T-helper 1 cell treated with Interleukin-12 subunit alpha and Interleukin-12 subunit beta and Interleukin-4 antibody, amounts not matched to agents 30 μg/mL and 1 μg/mL, for 36 hours (primary cell): ENCODE data around the gene RAX2.

Source experiments
- H3K27ac Mint-ChIP-seq: one replicate; pipeline ENCODE4 v1.8.0; 2021; ENCODE audit warnings: mild to moderate bottlenecking, mixed read lengths
- H3K27me3 Mint-ChIP-seq: one replicate; pipeline ENCODE4 v1.8.0; 2021; ENCODE audit warnings: low read depth, mixed read lengths
- H3K36me3 Mint-ChIP-seq: one replicate; pipeline ENCODE4 v1.8.0; 2021; ENCODE audit warnings: low read depth, mixed read lengths
- H3K4me1 Mint-ChIP-seq: one replicate; pipeline ENCODE4 v1.8.0; 2021; ENCODE audit warnings: low read depth, mixed read lengths
- H3K4me3 Mint-ChIP-seq: one replicate; pipeline ENCODE4 v1.8.0; 2021; ENCODE audit warnings: mild to moderate bottlenecking, moderate library complexity, mixed read lengths
- H3K9me3 Mint-ChIP-seq: one replicate; pipeline ENCODE4 v1.8.0; 2021; ENCODE audit warnings: mixed read lengths

RAX2 gene

GRCh38 chr19:3807574-3808354 lies 35.7 kb upstream of the RAX2 start:
- Mint-ChIP-seq H3K4me1 (peaks cover 7% of the 10 kb centered on the region), H3K4me3 (no peak overlapping the region), H3K27ac (no peak overlapping the region), H3K36me3 (peaks cover 2% of the 10 kb centered on the region), H3K27me3 (no peaks in the 10 kb centered on the region), H3K9me3 (peaks cover 4% of the 10 kb centered on the region)

- Mint-ChIP-seq H3K27me3 (no peaks in the 10 kb centered on the region), H3K9me3 (peaks cover 4% of the 10 kb centered on the region), H3K4me1 (peaks cover under 1% of the 10 kb centered on the region), H3K36me3 (no peaks in the 10 kb centered on the region), H3K27ac (no peak overlapping the region), H3K4me3 (no peak overlapping the region)
Measured at GRCh38 chr19:3807131-3807480, 35.1 kb upstream of the RAX2 start.

- Mint-ChIP-seq H3K4me3 (no peak overlapping the region), H3K4me1 (peaks cover 2% of the 10 kb centered on the region), H3K36me3 (no peaks in the 10 kb centered on the region), H3K9me3 (peaks cover 4% of the 10 kb centered on the region), H3K27me3 (no peaks in the 10 kb centered on the region), H3K27ac (no peak overlapping the region)
Measured at GRCh38 chr19:3805859-3806258, 33.8 kb upstream of the RAX2 start.

GRCh38 chr19:3804429-3804828 lies 32.4 kb upstream of the RAX2 start:
- Mint-ChIP-seq H3K4me1 (peaks cover 4% of the 10 kb centered on the region), H3K36me3 (no peaks in the 10 kb centered on the region), H3K27ac (no peak overlapping the region), H3K27me3 (peaks cover 4% of the 10 kb centered on the region), H3K9me3 (peaks cover 4% of the 10 kb centered on the region), H3K4me3 (no peak overlapping the region)

GRCh38 chr19:3803986-3804385 lies 32.0 kb upstream of the RAX2 start:
- H3K36me3 Mint-ChIP-seq, result no peaks in the 10 kb centered on the region
- peaks cover 4% of the 10 kb centered on the region for H3K9me3 Mint-ChIP-seq
- H3K4me3 Mint-ChIP-seq, result no peak overlapping the region
- H3K4me1 Mint-ChIP-seq, result peaks cover 7% of the 10 kb centered on the region
- no peak overlapping the region for H3K27ac Mint-ChIP-seq
- peaks cover 4% of the 10 kb centered on the region for H3K27me3 Mint-ChIP-seq

- no peak overlapping the region for H3K4me3 Mint-ChIP-seq
- H3K9me3 Mint-ChIP-seq, result peaks cover 4% of the 10 kb centered on the region
Measured at GRCh38 chr19:3803114-3803888, 31.3 kb upstream of the RAX2 start.

GRCh38 chr19:3801412-3802096 lies 29.5 kb upstream of the RAX2 start:
- Mint-ChIP-seq H3K4me3 (peak overlapping the region; percentile 36), H3K27me3 (peaks cover 4% of the 10 kb centered on the region), H3K9me3 (peaks cover 9% of the 10 kb centered on the region), H3K4me1 (peaks cover 10% of the 10 kb centered on the region), H3K27ac (peak overlapping the region; percentile 27), H3K36me3 (peaks cover 7% of the 10 kb centered on the region)

More at GRCh38 chr19:3803114-3803888, 31.3 kb upstream of the RAX2 start:
- peaks cover 7% of the 10 kb centered on the region for H3K4me1 Mint-ChIP-seq
- H3K36me3 Mint-ChIP-seq, result no peaks in the 10 kb centered on the region
- no peak overlapping the region for H3K27ac Mint-ChIP-seq
- H3K27me3 Mint-ChIP-seq, result peaks cover 4% of the 10 kb centered on the region

GRCh38 chr19:3800996-3801395 lies 29.0 kb upstream of the RAX2 start:
- Mint-ChIP-seq H3K27ac (no peak overlapping the region), H3K4me3 (peak overlapping the region; percentile 36), H3K27me3 (peaks cover 4% of the 10 kb centered on the region), H3K9me3 (peaks cover 14% of the 10 kb centered on the region), H3K36me3 (peaks cover 9% of the 10 kb centered on the region), H3K4me1 (peaks cover 10% of the 10 kb centered on the region)

GRCh38 chr19:3798137-3798536 lies 26.1 kb upstream of the RAX2 start:
- Mint-ChIP-seq H3K4me1 (peaks cover 10% of the 10 kb centered on the region), H3K27me3 (peaks cover 4% of the 10 kb centered on the region), H3K9me3 (peaks cover 17% of the 10 kb centered on the region), H3K4me3 (peak overlapping the region; percentile 58), H3K27ac (peak overlapping the region; percentile 75), H3K36me3 (peaks cover 9% of the 10 kb centered on the region)

GRCh38 chr19:3796358-3796757 lies 24.3 kb upstream of the RAX2 start:
- no peak overlapping the region for H3K4me3 Mint-ChIP-seq
- peaks cover 9% of the 10 kb centered on the region for H3K36me3 Mint-ChIP-seq
- peaks cover 10% of the 10 kb centered on the region for H3K4me1 Mint-ChIP-seq
- no peak overlapping the region for H3K27ac Mint-ChIP-seq
- peaks cover 4% of the 10 kb centered on the region for H3K27me3 Mint-ChIP-seq
- peaks cover 20% of the 10 kb centered on the region for H3K9me3 Mint-ChIP-seq

GRCh38 chr19:3793799-3794198 lies 21.8 kb upstream of the RAX2 start:
- Mint-ChIP-seq H3K36me3 (peaks cover 9% of the 10 kb centered on the region), H3K4me3 (no peak overlapping the region), H3K9me3 (peaks cover 20% of the 10 kb centered on the region), H3K27ac (no peak overlapping the region), H3K27me3 (peaks cover 16% of the 10 kb centered on the region), H3K4me1 (peaks cover 6% of the 10 kb centered on the region)

- Mint-ChIP-seq H3K27ac (no peak overlapping the region), H3K9me3 (peaks cover 16% of the 10 kb centered on the region), H3K4me3 (no peak overlapping the region), H3K4me1 (peaks cover 2% of the 10 kb centered on the region), H3K36me3 (peaks cover 6% of the 10 kb centered on the region), H3K27me3 (peaks cover 21% of the 10 kb centered on the region)
Measured at GRCh38 chr19:3792114-3792513, 20.1 kb upstream of the RAX2 start.

GRCh38 chr19:3790941-3791340 lies 18.9 kb upstream of the RAX2 start:
- Mint-ChIP-seq H3K27ac (no peak overlapping the region), H3K36me3 (no peaks in the 10 kb centered on the region), H3K4me1 (peaks cover 2% of the 10 kb centered on the region), H3K9me3 (peaks cover 7% of the 10 kb centered on the region), H3K27me3 (peaks cover 26% of the 10 kb centered on the region), H3K4me3 (no peak overlapping the region)

GRCh38 chr19:3790209-3790734 lies 18.2 kb upstream of the RAX2 start:
- Mint-ChIP-seq H3K36me3 (no peaks in the 10 kb centered on the region), H3K4me3 (no peak overlapping the region), H3K27me3 (peaks cover 26% of the 10 kb centered on the region), H3K4me1 (peaks cover 2% of the 10 kb centered on the region), H3K9me3 (peaks cover 7% of the 10 kb centered on the region), H3K27ac (no peak overlapping the region)
